ENCODE data around the gene OIP5.

- TF ChIP-seq TAF1 (IDR thresholded peaks at IDR 0.05; ENCODE audit: low read depth, low read length), result no peak
- no peak for TF ChIP-seq POLR2AphosphoS5 (IDR thresholded peaks at IDR 0.05; ENCODE audit: low read depth, low read length)
- TF ChIP-seq PAX5 (IDR thresholded peaks at IDR 0.05; ENCODE audit: insufficient read depth, low read length, severe bottlenecking), result no peak
- TF ChIP-seq POLR2A (IDR thresholded peaks at IDR 0.05; ENCODE audit: low read depth, low read length), result no peak
- TF ChIP-seq SPI1 (IDR thresholded peaks at IDR 0.05; ENCODE audit: low read depth, low read length), result no peak
These were observed 24.7 kb downstream of the OIP5 start for GRCh38 chr15:41307679-41308078.
